A204.1 (cell line): ENCODE data around the gene TBX19.

Experiments
- FAIRE-seq: peaks from 2 replicates; lab custom pipeline; 2012; peaks lifted over from hg19 to GRCh38; lab: Jason Lieb, UNC

Gene TBX19

DNA sequence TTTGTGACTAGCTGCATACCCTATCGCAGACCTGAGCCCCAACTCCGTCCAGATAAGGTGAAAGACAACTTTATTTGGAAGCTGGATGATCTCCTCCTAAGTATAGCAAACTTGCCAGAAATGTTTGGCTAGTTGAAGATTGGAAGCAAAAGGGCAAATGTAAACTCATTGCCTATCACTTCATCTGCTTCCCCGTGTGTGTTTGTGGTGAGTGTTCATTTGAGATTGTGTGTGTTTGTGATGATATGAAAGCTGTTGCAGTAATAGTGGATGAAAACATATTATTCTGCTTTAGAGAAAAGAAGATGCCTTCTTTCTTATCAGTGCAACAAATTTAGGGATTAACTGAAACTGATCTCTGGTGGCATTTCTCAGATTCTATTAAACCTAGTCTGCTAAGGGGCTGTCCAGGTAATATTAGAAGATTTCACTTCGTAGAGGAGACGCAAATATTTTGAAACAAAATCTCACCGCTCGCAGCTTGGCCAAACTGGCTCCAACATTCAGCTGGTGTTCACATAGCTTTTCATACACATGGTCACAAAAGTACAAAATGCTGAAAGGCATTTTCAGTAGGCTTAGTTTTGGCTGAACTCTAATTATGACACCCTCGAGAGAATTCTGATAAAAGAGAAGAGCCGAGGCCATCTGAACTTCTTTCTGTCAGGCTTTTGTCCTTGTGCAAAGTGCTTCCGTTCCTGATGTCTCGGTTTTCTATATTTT lies 1.1 kb downstream of the TBX19 start:
- FAIRE-seq = no peak

- no peak for FAIRE-seq
Observed at GRCh38 chr1:168285521-168285790, 4.8 kb downstream of the TBX19 start.

DNA sequence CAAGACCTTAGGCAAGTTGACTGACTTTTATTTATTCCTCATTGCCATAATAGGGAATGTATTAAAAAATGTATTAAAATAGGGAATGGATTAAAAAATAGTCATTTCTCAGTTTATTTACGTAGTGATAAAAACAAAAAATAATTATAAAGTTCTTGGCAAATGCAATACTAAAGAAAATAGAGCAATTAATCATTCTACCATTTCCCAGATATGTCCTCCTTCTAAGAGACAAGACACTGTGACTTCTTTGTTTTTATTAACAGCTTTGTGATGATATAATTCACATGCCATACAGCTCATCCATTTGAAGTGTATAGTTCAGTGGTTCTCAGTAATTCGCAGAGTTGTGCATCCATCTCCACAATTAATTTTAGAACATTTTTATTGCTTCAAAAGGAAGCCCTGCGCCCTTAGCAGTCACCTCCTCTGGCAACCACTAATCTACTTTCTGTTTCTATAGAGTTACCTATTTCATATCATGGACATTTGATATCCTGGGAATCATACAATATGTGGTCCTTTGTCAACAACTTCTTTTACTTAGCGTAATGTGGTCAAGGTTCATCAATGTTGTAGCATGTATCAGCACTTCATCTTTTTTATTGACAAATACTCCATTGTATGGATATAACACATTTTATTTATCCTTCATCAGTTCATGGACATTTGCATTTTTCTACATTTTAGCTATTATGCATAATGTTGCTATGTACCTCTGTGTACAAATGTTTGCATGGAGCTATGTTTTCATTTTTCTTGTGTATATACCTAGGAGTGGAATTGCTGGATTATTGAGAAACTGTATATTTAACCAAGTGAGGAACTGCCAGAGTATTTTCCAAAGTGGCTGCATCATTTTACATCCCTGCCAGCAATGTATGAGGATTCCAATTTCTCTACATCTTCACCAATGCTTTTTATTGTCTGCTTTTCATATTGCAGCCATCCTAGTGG lies 5.6 kb downstream of the TBX19 start:
- FAIRE-seq = no peak

DNA sequence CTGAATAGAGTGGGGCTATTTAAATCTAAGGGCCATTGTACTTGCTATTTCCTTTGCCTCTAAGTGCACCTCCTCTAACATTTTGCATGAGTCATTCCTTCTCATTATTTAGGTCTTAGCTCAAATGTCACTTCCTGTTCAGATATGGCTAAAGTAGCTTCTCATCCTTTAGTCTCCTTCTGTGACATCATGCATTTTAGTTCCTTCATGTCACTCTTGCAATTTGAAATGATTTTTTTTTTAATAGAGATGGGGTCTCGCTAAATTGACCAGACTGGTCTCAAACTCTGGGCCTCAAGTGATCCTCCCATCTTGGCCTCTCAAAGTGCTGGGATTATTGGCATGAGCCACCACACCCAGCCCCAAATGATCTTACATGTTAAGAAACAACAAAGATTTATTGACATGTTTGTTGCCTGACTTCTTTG lies 6.6 kb downstream of the TBX19 start:
- no peak for FAIRE-seq

- no peak for FAIRE-seq
Observed at GRCh38 chr1:168288311-168289052, 7.8 kb downstream of the TBX19 start.

- FAIRE-seq = no peak
Observed at GRCh38 chr1:168291222-168291837, 10.7 kb downstream of the TBX19 start.

DNA sequence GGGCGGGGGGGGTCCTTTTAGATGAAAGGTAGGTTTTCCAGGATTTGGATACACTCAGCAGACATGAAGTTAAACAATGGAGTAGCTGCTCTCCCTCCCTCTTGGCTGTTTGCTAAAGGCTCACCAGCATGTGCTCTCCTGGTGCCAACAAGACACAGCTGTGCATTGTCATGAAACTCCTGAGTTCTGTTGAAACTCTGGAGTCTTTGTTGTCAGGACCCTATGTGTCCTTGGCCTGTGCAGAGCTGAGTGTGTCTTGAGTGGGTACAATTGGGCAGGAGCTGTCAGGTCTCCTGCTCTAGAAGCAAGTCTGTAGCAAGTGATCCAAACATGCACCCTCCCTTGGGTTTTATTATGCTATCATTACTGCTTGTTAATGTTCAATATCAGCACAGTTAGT lies 12.7 kb downstream of the TBX19 start:
- FAIRE-seq = no peak

DNA sequence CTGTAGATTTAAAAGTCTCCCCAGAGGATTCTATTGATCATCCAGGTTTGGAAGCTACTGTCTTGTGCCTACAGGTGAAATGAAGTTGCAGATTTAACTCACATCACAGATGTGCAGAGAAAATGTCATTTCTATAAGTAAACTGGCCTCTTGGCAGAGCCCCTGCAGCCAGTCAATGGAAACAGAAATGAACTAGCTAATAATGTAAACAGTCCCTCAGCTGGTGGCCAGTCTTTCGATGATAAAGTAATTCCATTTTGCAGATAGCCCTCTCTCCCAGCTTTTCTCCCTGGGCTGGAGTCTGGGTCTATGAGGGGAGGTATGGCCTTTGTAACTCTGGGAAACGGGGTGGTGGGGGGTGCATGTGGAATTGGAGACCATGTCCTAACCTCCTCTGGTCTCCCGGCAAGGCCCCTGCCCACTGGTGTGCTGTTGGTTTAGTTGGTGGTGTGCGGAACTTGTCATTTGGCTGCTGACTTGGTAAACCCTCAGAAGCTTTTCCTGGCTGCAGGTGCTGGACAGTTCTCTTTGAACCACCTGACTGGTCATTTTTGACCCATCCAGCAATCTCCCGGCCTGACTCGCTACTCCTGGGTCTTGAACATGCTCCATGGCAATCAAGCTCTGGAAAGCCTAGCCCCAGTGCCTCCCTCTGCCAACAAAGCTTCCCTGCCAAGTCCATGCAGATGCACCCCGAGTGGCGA lies 14.9 kb downstream of the TBX19 start:
- FAIRE-seq = no peak

GRCh38 chr1:168297019-168297730 lies 16.5 kb downstream of the TBX19 start:
- FAIRE-seq = no peak

GRCh38 chr1:168298446-168298845 lies 17.8 kb downstream of the TBX19 start:
- no peak for FAIRE-seq

- no peak for FAIRE-seq
Observed at GRCh38 chr1:168300626-168301025, 19.9 kb downstream of the TBX19 start.

GRCh38 chr1:168301664-168302320 lies 21.1 kb downstream of the TBX19 start:
- no peak for FAIRE-seq

GRCh38 chr1:168303716-168304540 lies 23.3 kb downstream of the TBX19 start:
- no peak for FAIRE-seq

- no peak for FAIRE-seq
Observed at GRCh38 chr1:168304865-168305264, 24.2 kb downstream of the TBX19 start.

DNA sequence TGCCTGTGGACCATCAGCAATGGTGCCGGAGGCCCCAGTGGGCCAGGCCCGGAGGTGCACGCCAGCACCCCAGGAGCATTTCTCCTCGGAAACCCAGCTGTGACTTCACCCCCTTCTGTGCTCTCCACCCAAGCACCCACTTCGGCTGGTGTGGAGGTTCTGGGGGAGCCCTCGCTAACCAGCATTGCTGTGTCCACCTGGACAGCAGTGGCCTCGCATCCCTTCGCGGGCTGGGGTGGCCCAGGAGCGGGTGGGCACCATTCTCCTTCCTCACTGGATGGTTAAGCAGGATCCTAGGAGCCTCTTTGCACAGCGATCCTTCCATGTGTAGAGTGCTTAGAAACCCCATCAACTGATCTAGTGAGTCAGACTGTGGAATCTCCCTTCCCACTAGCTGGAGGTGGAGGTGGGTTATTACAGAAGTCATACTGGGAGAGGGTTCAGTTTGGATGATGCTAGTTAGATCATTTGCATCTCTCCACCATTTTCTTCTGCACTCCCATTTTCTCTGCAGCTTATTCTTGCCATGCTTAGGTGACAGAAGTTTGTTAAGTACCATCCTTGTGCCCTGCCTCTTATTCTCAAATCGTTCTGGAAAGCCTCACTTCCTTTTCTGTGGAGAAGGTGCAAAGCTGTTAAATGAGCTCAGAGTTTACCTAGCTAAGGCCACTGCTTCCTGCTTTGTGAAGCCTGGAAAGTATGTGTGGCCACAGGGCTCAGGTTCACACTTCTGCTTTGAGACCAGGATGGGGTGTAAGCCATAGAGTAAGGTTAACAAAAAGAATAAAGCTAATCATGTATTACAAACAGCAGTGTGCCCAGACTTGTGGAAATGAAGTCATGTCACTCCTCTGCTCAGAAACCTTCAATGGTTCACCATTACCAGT lies 32.3 kb downstream of the TBX19 start:
- FAIRE-seq = no peak

- FAIRE-seq = no peak
Observed at GRCh38 chr1:168316142-168316541, 35.5 kb downstream of the TBX19 start.

DNA sequence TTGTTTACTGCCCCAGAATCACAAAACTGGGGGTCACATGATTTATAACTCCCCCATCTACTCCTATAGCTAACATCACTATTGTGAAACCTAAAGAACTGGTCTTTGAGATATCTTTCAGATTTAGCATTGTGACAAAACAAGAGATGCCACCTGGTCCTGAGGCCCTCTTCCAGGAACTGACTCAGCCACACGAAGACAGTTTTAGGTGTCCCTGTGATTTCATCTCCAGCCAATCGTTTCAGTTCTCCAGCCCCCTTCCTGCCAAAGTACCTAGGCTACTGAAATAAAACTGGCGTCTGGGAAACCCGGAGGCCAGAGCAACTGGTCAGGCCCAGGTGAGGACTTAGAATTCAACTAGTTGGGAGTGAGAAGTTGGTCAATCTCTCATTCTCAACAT lies 36.6 kb downstream of the TBX19 start:
- FAIRE-seq = no peak

GRCh38 chr1:168319691-168320090 lies 39.0 kb downstream of the TBX19 start:
- FAIRE-seq = no peak

- FAIRE-seq = no peak
Observed at GRCh38 chr1:168320149-168320548, 39.5 kb downstream of the TBX19 start.
